RWPE2 (cell line): Measurements from ENCODE around the gene CDK5RAP2.

ENCODE experiments used
- ATAC-seq: fragments of 200-7000 bp; cut with Tn5 transposase; 3 replicates; pipeline ENCODE4 v1.9.1; 2021; ENCODE audit warnings: low read depth
- DNase-seq: peaks from one replicate; pipeline ENCODE4 v3.0.0-alpha.2; 2020; ENCODE audit warnings: low spot score
- H3K27ac ChIP-seq: fragments of 450-650 bp; 2 replicates; pipeline ENCODE4 v1.5.1; 2017; ENCODE audit warnings: mild to moderate bottlenecking; ENCODE audit not compliant: poor library complexity, severe bottlenecking
- H3K27me3 ChIP-seq: fragments of 250-450 bp; sonication (Bioruptor Pico); 2 replicates; pipeline ENCODE4 v1.5.1; 2021; ENCODE audit warnings: mild to moderate bottlenecking, moderate library complexity; ENCODE audit not compliant: insufficient read depth, poor library complexity, severe bottlenecking
- H3K36me3 ChIP-seq: fragments of 250-450 bp; sonication (Bioruptor Pico); 2 replicates; pipeline ENCODE4 v1.5.1; 2020; ENCODE audit warnings: low read depth, mild to moderate bottlenecking, moderate library complexity
- H3K4me1 ChIP-seq: fragments of 250-450 bp; sonication (Bioruptor Pico); 2 replicates; pipeline ENCODE4 v1.5.1; 2021; ENCODE audit warnings: mild to moderate bottlenecking, moderate library complexity; ENCODE audit not compliant: insufficient read depth, poor library complexity, severe bottlenecking
- H3K4me3 ChIP-seq: fragments of 250-450 bp; sonication (Bioruptor Pico); 2 replicates; pipeline ENCODE4 v1.5.1; 2021; ENCODE audit warnings: mild to moderate bottlenecking, moderate library complexity; ENCODE audit not compliant: severe bottlenecking
- H3K9me3 ChIP-seq: fragments of 250-450 bp; sonication (Bioruptor Pico); 2 replicates; pipeline ENCODE4 v1.5.1; 2021; ENCODE audit warnings: mild to moderate bottlenecking, moderate library complexity; ENCODE audit not compliant: severe bottlenecking
- CTCF ChIP-seq: fragments of 450-650 bp; IDR thresholded peaks from one replicate; pipeline ENCODE4 v1.5.1; 2017; ENCODE audit warnings: mild to moderate bottlenecking, moderate library complexity; ENCODE audit not compliant: poor library complexity, severe bottlenecking

CDK5RAP2 gene

GRCh38 chr9:120431268-120431667, 148.7 kb downstream of the CDK5RAP2 start:
- Histone ChIP-seq H3K4me3 (no peak overlapping the region), H3K27me3 (no peaks in the 10 kb centered on the region), H3K9me3 (no peaks in the 10 kb centered on the region), H3K36me3 (peaks cover 39% of the 10 kb centered on the region), H3K4me1 (no peaks in the 10 kb centered on the region), H3K27ac (no peak overlapping the region)
- ATAC-seq (no peak), DNase-seq (no peak)
- no peak for TF ChIP-seq CTCF

DNA sequence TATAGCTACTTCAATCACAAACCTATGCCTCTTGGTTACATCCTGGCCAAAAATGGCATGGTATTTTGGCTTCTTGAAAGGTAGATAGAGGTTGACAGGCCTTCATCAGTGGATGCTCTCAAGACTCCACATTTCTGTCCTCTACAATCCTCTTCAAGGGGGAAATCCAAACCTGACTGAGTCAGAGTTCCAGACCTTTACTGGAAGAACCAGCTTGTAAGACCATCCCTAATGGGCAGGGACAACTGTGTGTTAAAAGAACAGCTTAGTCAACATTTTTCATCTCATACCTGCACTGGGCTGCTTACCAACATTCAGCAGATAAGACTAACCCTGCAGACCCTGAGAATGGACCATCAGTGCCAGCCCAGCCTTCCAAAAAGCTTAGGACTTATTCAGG, 155.7 kb downstream of the CDK5RAP2 start:
- H3K9me3 ChIP-seq: no peaks in the 10 kb centered on the region
- peaks cover 30% of the 10 kb centered on the region for H3K36me3 ChIP-seq
- ATAC-seq (no peak), DNase-seq (no peak)
- no peak overlapping the region for H3K27ac ChIP-seq
- H3K4me3 ChIP-seq: no peak overlapping the region
- H3K4me1 ChIP-seq: no peaks in the 10 kb centered on the region
- TF ChIP-seq CTCF: no peak
- no peaks in the 10 kb centered on the region for H3K27me3 ChIP-seq

- H3K4me1 ChIP-seq: no peaks in the 10 kb centered on the region
- H3K27ac ChIP-seq: no peak overlapping the region
- DNase-seq (no peak), ATAC-seq (no peak)
- no peaks in the 10 kb centered on the region for H3K27me3 ChIP-seq
- peaks cover 34% of the 10 kb centered on the region for H3K36me3 ChIP-seq
- TF ChIP-seq CTCF: no peak
- H3K4me3 ChIP-seq: no peak overlapping the region
- H3K9me3 ChIP-seq: no peaks in the 10 kb centered on the region
Measured at GRCh38 chr9:120423812-120424211, 156.2 kb downstream of the CDK5RAP2 start.

DNA sequence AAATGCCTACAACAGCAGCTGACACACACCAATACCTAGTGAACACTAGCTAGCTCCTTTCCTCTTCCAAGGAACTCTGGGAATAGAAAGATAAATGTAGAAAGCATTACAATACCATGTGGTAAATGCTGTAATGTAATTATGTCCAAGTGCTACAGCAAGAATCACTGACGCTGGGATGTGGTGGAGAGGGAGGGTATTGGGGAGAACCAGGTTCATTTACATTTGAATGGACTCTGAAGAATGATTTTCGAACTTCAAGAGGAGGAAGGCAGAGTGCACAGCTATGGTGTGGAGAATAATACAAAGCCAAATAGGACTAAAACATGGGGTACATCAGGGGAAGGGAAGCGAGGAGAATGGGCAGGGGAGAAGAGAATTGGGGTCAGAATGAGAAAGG, 158.0 kb downstream of the CDK5RAP2 start:
- no peak for TF ChIP-seq CTCF
- Histone ChIP-seq H3K27ac (no peak overlapping the region), H3K27me3 (no peaks in the 10 kb centered on the region), H3K4me3 (no peak overlapping the region), H3K36me3 (peaks cover 29% of the 10 kb centered on the region), H3K4me1 (no peaks in the 10 kb centered on the region), H3K9me3 (no peaks in the 10 kb centered on the region)
- DNase-seq (no peak), ATAC-seq (no peak)

DNA sequence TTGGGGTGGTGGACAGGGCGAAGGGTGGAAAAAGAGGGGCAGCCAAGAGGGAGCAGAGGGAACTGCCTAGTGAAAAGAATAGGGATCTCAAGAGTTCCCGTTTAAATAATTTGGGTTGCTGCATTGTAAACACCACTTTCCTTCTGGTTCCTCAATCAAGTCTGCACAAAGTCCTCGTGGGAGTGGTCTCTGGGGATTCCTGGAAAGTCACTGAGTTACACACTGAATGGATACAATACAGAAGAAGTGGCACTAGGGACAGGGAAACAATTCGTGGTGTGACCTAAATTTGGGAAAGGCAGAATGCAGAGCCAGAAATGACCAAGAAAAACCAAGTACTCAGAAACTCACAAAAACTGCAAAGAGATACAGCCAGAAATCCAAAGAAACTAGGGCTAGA, 161.7 kb downstream of the CDK5RAP2 start:
- no peak overlapping the region for H3K4me3 ChIP-seq
- DNase-seq (no peak), ATAC-seq (no peak)
- TF ChIP-seq CTCF: no peak
- H3K27me3 ChIP-seq: no peaks in the 10 kb centered on the region
- H3K4me1 ChIP-seq: peaks cover 11% of the 10 kb centered on the region
- H3K27ac ChIP-seq: no peak overlapping the region
- H3K36me3 ChIP-seq: peaks cover 41% of the 10 kb centered on the region
- H3K9me3 ChIP-seq: no peaks in the 10 kb centered on the region
